ENCODE measurements around the gene NR6A1.

GRCh38 chr9:124812441-124812876, 41.3 kb upstream of the NR6A1 start:
- TF ChIP-seq CTCF (IDR thresholded peaks at IDR 0.05) (no peak), POLR2A (IDR thresholded peaks at IDR 0.05) (no peak), EP300 (IDR thresholded peaks at IDR 0.05) (no peak), POLR2AphosphoS5 (IDR thresholded peaks at IDR 0.05) (no peak)
